HG03575 (cell line): ENCODE data around the gene LSAMP.
A peak's percentile ranks its signal among the peaks of the same experiment; 100 is the strongest.
"Not testable (repeated sequence)": the region's sequence is repeated elsewhere in the genome, so short reads cannot be mapped to it uniquely, and the experiment has no call there.

Experiments used
- ATAC-seq: cut with Tn5 transposase; IDR thresholded peaks from one replicate; pipeline ENCODE4 v1.9.1; 2021; ENCODE audit not compliant: unreplicated experiment, insufficient number of reproducible peaks, low FRiP score; ENCODE audit errors: extremely low read depth

Gene LSAMP

DNA sequence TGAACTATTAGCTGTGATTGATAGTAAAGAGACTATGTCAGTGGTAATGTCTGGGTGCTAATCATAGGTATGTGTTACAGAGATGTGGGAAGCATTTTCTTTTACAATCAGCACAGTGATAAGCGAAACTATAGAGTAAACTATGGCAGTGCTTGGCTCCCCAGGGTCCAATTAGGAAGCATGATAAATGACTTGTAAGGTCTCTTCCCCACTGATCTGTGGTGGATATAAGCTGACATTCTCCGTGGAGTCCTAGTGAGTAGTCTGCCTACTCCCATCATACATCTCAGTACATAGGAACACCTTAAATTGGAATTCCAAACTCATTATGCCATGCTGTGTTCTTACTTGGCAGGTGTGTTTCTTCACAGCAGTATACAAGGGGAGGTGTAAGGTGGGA is 617.8 kb downstream of the LSAMP start:
- ATAC-seq = no peak

DNA sequence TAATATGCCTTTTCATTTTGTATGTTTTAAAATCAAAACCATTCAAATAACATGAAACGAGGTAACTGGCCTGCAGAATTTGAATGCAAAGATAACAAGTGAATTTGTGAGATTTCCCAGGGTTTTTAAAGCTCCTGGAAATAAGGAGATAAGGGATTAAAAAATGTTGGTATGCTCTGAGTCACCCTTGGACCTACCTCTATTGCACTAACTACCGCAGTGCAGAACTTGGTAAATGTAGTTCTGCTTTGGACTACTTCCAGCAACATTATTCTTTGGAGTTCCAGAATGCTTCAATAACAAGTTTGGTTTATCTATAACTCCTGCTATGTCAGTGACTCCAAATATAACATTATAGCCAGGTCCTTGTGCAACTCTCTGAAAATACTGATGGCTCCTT is 620.2 kb downstream of the LSAMP start:
- no peak for ATAC-seq

- no peak for ATAC-seq
Observed at GRCh38 chr3:115823083-115823482, 622.2 kb downstream of the LSAMP start.

GRCh38 chr3:115822579-115822978 is 622.7 kb downstream of the LSAMP start:
- no peak for ATAC-seq

DNA sequence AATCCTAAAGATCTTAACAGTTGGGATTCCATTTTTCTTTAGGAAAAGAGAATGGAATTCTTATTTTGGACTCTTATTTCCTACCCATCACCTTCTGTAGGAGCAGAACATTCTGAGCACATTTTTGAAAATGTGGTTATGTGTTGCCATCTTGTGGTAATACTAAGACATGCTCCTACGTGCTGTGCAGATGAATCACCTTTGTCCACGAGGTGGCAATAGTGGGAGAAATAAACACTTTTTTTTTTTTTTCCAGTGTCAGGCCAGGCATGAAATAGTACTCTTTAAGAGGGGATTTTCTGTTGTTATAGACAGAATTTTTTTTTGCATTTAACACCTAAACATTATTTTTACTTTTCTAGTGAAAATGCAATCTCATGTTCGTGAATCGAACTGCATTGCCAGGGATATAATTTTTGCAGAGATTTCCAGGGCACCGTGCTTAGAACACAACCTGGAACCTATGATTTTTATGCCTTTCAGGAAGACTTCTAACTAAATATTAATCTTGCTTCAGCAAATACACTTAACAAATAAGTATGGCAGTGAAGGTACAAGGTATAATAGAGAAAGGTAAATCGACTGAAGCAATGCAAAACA is 625.4 kb downstream of the LSAMP start:
- ATAC-seq = peak; percentile 75

GRCh38 chr3:115814778-115815380 is 630.4 kb downstream of the LSAMP start:
- no peak for ATAC-seq

DNA sequence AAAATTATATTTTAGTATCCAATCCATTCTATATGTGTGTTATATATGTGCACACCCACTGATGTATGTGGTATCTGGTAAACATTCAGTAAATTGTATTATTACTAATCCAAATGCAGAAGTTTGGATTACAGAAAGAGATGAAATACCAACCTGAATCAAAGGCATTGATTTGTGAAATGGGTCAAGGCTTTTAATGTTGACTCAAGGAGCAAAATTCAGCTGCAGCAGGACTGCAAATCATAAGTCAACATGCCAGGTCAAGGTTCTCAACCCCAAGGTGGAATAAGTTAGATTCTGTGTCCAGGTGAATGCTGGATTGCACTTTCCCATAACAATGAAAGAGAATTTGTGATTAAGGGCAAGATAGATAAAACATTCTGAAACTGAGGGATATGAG is 631.3 kb downstream of the LSAMP start:
- ATAC-seq = no peak

DNA sequence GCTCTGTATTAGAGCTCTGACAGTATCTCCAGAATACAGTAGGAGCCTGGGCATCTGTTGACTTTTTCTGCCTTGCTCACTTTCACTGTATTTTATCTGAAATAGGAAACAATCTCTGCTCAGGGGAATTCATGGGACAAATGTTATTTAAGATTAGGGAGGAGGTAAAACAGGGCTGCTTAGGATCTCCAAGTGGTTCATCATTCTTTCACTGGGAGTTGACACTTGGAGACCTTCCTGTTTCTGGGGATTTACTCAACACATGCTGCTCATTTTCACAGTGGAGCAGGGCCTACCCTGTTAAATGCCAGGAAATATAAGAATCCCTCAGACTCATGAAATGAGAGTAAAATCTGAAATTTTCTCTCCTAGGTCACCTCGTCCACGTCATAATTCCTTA is 636.5 kb downstream of the LSAMP start:
- ATAC-seq = no peak

DNA sequence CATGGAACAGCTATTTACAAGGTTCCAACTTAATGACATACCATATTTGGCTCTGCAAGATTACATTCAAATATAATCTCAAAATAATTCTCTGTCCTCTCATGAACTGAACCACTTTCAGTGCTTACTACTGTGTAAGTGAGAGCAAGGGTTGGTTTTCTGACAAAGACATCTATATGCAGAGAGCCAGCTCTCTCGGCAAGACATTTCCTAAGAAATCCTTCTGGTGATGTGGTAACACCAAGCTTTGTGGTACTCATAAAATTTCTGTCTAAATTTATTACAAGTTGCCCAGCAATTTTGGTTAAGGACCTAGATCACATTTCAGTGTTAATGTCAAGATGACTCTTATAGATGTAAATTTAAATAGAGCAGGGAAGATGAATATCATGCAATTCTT is 637.0 kb downstream of the LSAMP start:
- no peak for ATAC-seq

GRCh38 chr3:115806501-115806900 is 638.8 kb downstream of the LSAMP start:
- no peak for ATAC-seq

DNA sequence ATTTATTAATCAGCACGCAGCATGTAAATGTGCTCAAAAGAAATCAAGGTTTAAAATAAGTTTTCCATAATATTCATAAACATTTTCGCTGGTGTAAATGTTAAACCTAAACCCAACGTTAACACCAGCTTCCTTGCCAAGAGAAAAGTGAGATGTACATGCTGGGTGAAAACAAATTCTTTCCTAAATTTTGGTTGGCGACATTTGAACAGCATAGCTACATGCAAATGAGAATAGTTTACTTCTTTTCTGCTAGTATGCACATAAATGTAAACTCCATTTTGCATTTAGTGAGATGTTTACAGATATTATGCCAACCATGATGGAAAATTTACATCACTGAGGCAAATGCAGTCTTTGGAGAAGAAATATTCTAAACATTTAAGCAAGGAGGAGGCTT is 639.8 kb downstream of the LSAMP start:
- no peak for ATAC-seq

GRCh38 chr3:115804713-115805119 is 640.6 kb downstream of the LSAMP start:
- ATAC-seq = no peak

- ATAC-seq = no peak
Observed at GRCh38 chr3:115804200-115804599, 641.1 kb downstream of the LSAMP start.

DNA sequence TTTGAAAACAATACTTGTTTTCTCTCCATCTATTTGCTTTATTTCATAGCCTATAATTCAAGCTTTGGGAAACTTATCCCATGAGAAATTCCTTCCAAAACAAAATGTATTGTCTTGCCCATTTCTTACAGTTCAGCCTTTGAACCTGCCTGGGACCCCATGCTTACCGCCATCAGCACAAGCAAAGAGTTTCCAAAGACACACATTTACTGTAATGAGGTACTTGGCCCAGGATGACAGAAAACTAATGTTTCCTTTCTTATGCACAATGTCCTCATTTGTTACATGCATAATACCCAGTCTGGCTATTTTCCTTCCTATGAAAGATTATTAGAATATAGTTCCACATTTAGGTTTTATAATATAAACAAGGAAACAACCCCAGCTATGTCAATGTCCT is 641.6 kb downstream of the LSAMP start:
- ATAC-seq = no peak

DNA sequence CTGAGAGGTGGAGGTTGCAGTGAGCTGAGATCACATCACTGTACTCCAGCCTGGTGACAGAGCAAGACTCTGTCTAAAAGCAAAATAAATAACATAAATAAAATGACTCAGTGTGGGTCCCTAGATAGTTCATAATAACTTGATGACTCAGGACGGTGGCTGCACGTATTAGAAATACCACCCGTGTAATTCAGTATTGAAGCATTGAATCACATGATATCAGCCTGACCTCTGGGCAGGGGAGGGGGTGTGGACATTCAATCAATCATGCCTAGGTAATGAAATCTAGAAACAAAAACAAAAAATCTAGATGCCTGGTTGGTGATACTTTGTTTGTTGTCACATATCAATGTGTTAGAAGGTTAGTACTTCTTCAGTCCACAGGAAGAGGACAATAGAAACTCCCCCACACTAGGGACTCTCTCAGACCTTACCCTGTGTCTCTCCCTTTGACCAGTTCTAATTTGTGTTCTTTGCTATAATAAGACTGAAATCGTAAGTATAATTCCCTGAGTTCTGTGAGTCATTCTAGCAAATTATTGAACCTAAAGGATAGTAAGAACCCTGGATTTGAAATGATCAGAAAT is 644.7 kb downstream of the LSAMP start:
- no peak for ATAC-seq

DNA sequence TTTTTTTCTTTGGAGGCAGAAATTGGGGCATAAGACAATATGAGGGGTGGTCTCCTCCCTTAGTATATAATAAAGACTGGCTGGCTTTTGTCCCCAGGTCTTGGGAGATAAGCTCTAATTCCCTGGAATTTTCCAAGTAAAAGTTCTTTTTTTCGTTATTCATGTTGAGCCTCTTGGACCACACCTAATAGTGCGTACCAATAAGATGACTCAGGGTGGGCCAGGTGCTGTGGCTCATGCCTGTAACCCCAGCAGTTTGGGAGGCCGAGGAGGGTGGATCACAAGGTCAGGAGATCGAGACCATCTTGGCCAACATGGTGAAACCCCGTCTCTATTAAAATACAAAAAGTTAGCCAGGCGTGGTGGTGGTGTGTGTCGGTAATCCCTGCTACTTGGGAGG is 645.2 kb downstream of the LSAMP start:
- not testable (repeated sequence) for ATAC-seq

DNA sequence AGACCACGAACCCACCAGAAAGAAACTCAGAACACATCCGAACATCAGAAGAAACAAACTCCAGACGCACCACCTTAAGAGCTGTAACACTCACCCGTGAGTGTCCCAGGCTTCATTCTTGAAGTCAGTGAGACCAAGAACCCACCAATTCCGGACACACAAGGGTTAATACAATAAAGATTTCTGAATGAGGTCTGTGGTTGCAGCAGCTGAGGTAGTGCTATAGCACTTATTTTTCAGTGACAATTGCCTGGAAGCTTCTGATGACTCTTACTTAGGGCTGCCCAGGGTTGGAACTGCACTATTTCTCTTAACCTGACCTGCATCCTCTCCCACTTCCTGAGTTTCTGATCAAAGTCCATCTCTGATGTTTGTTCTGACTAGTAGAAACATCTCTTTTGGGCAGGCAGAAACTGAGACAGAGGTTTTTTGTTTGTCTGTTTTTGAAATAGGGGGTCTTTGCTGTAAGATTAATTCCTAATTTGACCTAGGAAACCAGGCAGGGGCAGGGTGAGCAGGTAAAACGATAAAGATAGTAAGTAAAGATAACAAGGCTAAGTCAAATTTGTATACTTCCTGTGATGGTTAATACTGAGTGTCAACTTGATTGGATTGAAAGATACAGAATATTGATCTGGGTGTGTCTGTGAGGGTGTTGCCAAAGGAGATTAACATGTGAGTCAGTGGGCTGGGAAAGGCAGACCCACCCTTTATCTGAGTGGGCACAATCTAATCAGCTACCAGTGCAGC is 652.9 kb downstream of the LSAMP start:
- ATAC-seq = no peak

GRCh38 chr3:115791271-115792153 is 653.8 kb downstream of the LSAMP start:
- ATAC-seq = not testable (repeated sequence)

GRCh38 chr3:115790759-115791158 is 654.5 kb downstream of the LSAMP start:
- no peak for ATAC-seq
